Skin epidermis (tissue), 12 donors: Measurements from ENCODE around the gene CRKL.

Experiments
- H3K27ac ChIP-seq, 21 experiments: fragments of 200-600 bp; sonication (generic) in 11 of 21; one replicate each; pipeline ENCODE4 v1.5.0; 2020; ENCODE audit warnings: mild to moderate bottlenecking in 3 of 21, inconsistent platforms in 2 of 21, moderate library complexity in 2 of 21
- H3K4me3 ChIP-seq, 7 experiments: fragments of 200-600 bp; sonication (generic) in 2 of 7; one replicate each; pipeline ENCODE4 v1.5.0; 2020; ENCODE audit warnings: inconsistent platforms in 2 of 7, mild to moderate bottlenecking in 2 of 7, moderate library complexity in 1 of 7

Gene CRKL

GRCh38 chr22:20991252-20992055, 74.2 kb downstream of the CRKL start:
- Histone ChIP-seq H3K4me3 (no peak overlapping the region), H3K27ac (no peak overlapping the region)

- Histone ChIP-seq H3K27ac (no peak overlapping the region), H3K4me3 (no peak overlapping the region)
Observed at GRCh38 chr22:20992056-20992442, 74.8 kb downstream of the CRKL start.

GRCh38 chr22:20992456-20993303, 75.5 kb downstream of the CRKL start:
- H3K4me3 ChIP-seq: no peak overlapping the region
- H3K27ac ChIP-seq: no peak overlapping the region

- Histone ChIP-seq H3K27ac (no peak overlapping the region), H3K4me3 (no peak overlapping the region)
Observed at GRCh38 chr22:20993304-20994127, 76.3 kb downstream of the CRKL start.

- Histone ChIP-seq H3K4me3 (no peak overlapping the region), H3K27ac (no peak overlapping the region)
Observed at GRCh38 chr22:20994128-20994901, 77.1 kb downstream of the CRKL start.

- no peak overlapping the region for H3K27ac ChIP-seq
- no peak overlapping the region for H3K4me3 ChIP-seq
Observed at GRCh38 chr22:20994902-20995241, 77.7 kb downstream of the CRKL start.

- Histone ChIP-seq H3K27ac (no peak overlapping the region), H3K4me3 (no peak overlapping the region)
Observed at GRCh38 chr22:20995329-20996030, 78.3 kb downstream of the CRKL start.

- H3K27ac ChIP-seq: no peak overlapping the region
Observed at GRCh38 chr22:20996031-20996410, 78.8 kb downstream of the CRKL start.

GRCh38 chr22:20996598-20997535, 79.7 kb downstream of the CRKL start:
- Histone ChIP-seq H3K27ac (no peak overlapping the region), H3K4me3 (no peak overlapping the region)

More at GRCh38 chr22:20996031-20996410, 78.8 kb downstream of the CRKL start:
- no peak overlapping the region for H3K4me3 ChIP-seq

- H3K4me3 ChIP-seq: no peak overlapping the region
- H3K27ac ChIP-seq: peak overlapping the region in 1 of 21 experiments; percentile 19
Observed at GRCh38 chr22:20997536-20998257, 80.5 kb downstream of the CRKL start.

- Histone ChIP-seq H3K27ac (peak overlapping the region in 1 of 21 experiments; percentile 19), H3K4me3 (no peak overlapping the region)
Observed at GRCh38 chr22:20998411-20999336, 81.5 kb downstream of the CRKL start.

GRCh38 chr22:20999350-21000206, 82.4 kb downstream of the CRKL start:
- H3K4me3 ChIP-seq: no peak overlapping the region
- peak overlapping the region in 3 of 21 experiments; percentile 93 to 98 (median 94) for H3K27ac ChIP-seq

- H3K4me3 ChIP-seq: peak overlapping the region; percentile 52 to 82 (median 67)
- H3K27ac ChIP-seq: peak overlapping the region in 18 of 21 experiments; percentile 93 to 100 (median 99)
Observed at GRCh38 chr22:21000207-21000986, 83.2 kb downstream of the CRKL start.

GRCh38 chr22:21000987-21001600, 83.9 kb downstream of the CRKL start:
- Histone ChIP-seq H3K27ac (peak overlapping the region; percentile 93 to 100 (median 99)), H3K4me3 (peak overlapping the region; percentile 52 to 82 (median 67))
